Epidermal melanocyte (primary cell): ENCODE results near the gene EIF4EBP2.

ENCODE experiments used
- DNase-seq: peaks from one replicate; pipeline ENCODE4 v3.0.0; 2011; ENCODE audit warnings: low spot score; ENCODE audit not compliant: insufficient read length

Gene EIF4EBP2

GRCh38 chr10:70378122-70378521, 25.8 kb upstream of the EIF4EBP2 start:
- DNase-seq, result peak; percentile 43

DNA sequence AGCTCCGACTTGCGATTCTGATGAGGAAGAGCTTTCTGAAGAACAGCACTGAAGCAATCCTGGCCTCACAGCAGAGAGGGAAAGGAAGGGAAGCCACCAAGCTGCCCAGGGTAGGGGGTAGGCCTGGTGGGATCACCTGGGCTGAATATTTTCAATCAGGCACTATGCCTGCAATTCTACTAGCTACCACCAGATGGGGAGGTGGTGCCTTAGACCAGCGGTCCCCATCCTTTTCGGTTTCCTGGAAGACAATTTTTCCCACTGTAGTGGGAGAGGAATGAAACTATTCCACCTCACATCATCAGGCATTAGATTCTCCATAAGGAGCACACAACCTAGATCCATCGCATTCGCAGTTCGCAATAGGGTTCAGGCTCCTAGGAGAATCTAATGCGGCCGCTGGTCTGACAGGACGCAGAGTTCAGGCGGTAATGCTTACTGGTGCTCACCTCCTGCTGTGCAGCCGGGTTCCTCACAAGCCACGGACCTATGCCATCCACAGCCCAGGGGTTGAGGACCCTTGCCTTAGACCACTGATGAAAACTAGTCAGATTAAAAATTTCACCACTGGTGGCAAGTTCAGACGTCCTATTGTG, 24.3 kb upstream of the EIF4EBP2 start:
- DNase-seq, result no peak

DNA sequence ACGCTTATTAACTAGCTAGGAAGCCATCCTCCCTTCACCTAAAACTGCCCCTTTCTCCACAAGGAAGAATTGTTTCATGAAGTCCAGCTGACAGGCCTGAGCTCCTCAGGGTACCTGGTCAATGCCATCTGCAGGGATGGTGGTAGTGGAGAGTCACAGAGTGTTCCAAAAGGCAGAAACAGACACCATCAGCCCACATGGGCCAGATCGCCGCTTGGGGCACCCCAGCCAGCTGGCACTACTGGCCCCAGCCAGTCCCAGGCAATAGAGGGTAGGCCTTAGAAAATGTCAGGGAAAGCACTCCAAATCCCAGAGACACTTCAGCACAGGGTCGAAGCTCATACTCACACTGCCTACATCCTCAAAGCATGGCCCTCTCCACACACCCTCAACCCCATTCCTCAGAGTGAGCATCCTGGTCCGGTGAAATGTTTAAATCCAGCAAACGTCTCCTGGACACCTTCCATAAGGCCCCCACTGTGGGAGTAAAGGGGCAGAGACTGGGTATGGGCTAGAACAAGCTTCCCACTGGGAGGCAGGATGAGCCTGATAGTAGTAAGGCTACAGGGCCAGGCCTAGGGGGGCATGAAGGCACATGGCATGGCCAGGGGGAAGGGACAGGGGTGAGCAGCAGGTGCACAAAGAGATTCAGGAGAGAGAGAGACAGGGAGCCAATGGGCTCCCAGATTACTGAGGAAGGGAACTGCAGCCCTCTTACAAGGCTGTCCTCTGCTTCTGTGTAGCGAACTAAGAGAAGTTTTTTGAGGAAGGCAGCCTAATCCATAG, 23.4 kb upstream of the EIF4EBP2 start:
- DNase-seq, result no peak

GRCh38 chr10:70381471-70382421, 22.2 kb upstream of the EIF4EBP2 start:
- DNase-seq, result peak; percentile 48

DNA sequence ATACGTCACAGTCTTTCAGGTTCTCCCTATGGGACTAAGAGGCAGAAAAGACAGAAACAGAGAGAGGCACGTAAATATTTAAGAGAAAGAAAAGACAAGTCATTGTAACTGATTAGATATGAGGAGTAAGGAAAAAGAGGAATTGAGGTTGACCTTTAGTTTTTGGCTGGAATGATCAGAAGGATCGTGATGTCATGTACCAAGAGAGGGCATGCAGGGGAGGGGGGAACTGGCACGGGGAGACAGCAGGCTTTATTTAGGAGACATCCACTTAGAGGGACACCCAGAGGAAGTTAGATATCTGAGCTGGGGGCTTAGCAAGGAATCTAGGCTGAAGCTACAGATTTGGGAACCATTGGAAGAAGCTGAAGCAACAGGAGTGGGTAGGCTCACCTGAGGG, 12.3 kb upstream of the EIF4EBP2 start:
- no peak for DNase-seq

DNA sequence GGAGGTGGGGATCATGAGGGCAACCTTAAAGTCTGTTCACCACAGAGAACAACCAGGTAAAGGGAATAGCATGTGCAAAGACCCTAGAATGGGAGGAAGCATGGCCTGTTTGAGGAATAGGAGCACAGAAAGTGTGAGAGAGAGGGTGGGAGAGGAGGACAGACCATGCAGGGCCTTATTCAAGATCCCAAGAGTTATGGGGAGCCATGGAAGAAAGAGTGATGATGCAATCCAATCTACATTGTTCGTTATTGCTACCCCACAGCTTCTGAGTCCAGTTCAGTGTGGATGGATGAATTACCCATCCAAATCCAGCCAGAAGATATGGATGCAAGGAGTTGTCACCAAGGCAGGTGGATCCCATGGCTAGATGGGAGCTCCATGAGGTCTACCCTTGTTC, 7.8 kb upstream of the EIF4EBP2 start:
- DNase-seq, result no peak

DNA sequence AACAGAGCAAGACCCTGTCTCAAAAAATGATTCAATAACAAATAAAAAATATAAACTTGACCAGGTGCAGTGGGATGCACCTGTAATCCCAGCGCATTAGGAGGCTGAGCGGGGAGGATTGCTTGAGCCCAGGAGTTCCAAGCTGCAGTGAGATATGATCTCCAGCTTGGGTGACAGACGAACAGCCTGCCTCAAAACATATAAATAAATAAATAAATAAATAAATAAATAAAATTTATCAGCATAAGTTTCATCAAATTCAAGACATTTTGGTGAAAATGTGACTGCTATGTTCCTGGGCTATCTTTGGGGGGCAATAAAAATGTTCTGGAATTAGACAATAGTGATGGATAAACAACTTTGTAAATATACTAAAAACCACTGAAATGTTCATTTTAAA, 4.8 kb upstream of the EIF4EBP2 start:
- no peak for DNase-seq

GRCh38 chr10:70403483-70404035, 386 bp upstream of the EIF4EBP2 start:
- DNase-seq, result no peak

DNA sequence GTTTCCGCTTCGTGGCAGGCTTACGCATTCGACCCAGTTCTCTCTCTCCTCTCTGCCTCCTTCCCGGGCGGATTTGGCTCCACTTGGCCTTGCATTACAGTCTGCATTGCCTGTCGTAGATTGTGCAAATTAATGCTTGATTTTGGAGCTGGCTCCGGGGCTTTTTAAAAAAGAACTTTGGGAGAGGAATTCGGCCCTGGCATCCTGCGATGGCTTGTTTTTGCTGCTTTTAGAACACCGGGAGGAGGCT, 767 bp downstream of the EIF4EBP2 start:
- DNase-seq, result no peak

GRCh38 chr10:70405037-70405824, 1.3 kb downstream of the EIF4EBP2 start:
- peak; percentile 83 for DNase-seq

DNA sequence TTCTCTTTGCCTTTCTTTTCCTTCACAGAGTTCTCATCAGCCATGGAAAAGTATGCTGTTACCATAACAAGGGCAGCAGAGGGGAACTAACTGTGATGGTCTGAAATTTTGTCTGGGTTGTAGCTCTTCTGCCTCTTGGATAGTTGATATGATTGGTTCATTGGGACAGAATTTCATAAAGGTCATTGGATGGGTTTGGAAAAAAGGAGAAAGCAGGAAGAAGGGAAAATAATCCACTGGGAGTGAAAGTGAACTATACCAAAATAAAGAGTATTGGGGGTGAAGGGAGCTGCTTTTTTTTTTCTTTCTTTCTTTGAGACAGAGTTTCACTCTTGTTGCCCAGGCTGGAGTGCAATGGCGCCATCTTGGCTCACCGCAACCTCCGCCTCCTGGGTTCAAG, 5.8 kb downstream of the EIF4EBP2 start:
- no peak for DNase-seq

- DNase-seq, result no peak
Observed at GRCh38 chr10:70410608-70411007, 6.7 kb downstream of the EIF4EBP2 start.

- no peak for DNase-seq
Observed at GRCh38 chr10:70412356-70412755, 8.4 kb downstream of the EIF4EBP2 start.

GRCh38 chr10:70417568-70417967, 13.6 kb downstream of the EIF4EBP2 start:
- DNase-seq, result no peak

- no peak for DNase-seq
Observed at GRCh38 chr10:70418229-70418628, 14.3 kb downstream of the EIF4EBP2 start.

- DNase-seq, result no peak
Observed at GRCh38 chr10:70418713-70419112, 14.8 kb downstream of the EIF4EBP2 start.

DNA sequence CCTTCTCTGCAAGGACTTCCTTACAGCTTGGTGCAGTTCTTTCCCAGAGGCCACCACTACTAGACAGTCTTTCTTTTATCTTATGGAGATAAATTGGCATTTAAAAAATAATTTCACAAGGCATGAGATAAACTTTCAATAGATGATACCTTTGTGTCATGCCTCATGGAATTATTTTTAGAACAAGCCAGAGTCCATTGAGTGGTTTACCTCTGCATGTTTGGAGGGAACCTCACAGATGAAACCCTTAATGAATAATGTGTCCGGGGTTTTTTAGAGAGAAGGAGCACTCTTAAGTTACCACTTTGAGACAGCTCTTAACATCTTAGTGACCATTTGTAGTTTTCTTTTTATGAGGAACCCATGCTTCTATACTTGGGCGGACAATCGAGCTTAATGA, 20.4 kb downstream of the EIF4EBP2 start:
- DNase-seq, result no peak

DNA sequence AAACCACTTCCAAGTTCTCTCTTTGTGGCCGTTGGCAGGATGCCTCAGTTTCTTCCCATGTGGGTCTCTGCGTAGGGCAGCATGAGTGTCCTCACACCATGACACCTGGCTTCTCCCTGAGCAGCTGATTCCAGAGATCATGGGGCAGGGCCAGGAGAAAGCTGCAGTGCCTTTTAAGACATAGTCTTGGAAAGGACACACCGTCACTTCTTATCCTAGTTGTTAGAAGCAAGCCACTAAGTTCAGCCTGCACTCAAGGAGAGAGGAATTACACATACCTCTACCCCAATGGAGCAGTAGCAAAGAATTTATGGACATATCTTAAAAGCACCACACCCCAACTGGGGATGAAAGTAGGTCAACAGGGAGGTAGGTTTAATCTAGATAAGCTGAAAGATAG, 21.2 kb downstream of the EIF4EBP2 start:
- DNase-seq, result no peak

DNA sequence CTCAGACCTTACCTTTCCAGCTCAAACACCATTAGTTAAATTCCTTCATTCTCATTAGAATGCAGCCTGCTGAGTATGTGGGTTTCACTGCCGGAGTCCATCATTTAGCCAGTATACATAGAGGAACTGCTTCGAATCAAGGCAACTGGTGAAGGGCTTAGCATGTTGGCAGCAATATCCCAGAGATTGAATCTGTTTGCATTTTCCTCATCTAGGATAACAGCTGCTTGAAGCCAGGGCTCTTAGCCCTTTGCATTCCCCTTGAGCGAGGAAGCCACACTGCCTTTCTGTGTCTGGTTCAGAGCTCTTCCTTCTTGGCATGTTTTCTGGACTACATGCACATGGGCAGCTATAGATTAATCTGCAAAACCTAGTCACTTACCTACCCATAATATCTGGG, 22.9 kb downstream of the EIF4EBP2 start:
- no peak for DNase-seq

GRCh38 chr10:70430493-70431445, 26.8 kb downstream of the EIF4EBP2 start:
- DNase-seq, result no peak
